SU-DHL-6 (cell line): Measurements from ENCODE around the gene SRP72.

Experiments
- H2AFZ ChIP-seq: fragments of 200-600 bp; sonication (generic); 2 replicates; pipeline ENCODE4 v1.6.1; 2014; ENCODE audit warnings: low read depth, mild to moderate bottlenecking, moderate library complexity, mixed read lengths, antibody characterized with exemption, low read length; ENCODE audit not compliant: severe bottlenecking
- H3F3A ChIP-seq: fragments of 200-600 bp; shearing (Covaris generic); 2 replicates; pipeline ENCODE4 v1.6.0; 2016; ENCODE audit warnings: antibody characterized with exemption, mild to moderate bottlenecking; ENCODE audit not compliant: insufficient read depth
- H3K27ac ChIP-seq: fragments of 200-600 bp; sonication (generic); 2 replicates; pipeline ENCODE4 v1.5.1; 2016; ENCODE audit warnings: low read depth, mild to moderate bottlenecking, low read length, moderate library complexity, mixed read lengths
- H3K27me3 ChIP-seq: fragments of 200-600 bp; sonication (generic), shearing (Covaris generic); 2 replicates; pipeline ENCODE4 v1.6.0; 2014; ENCODE audit warnings: mild to moderate bottlenecking, low read length
- H3K36me3 ChIP-seq: fragments of 200-600 bp; sonication (generic); 2 replicates; pipeline ENCODE4 v1.6.1; 2014; ENCODE audit warnings: mild to moderate bottlenecking, low read length, mixed read lengths
- H3K4me2 ChIP-seq: fragments of 300-600, 200-600 bp; shearing (Covaris generic), sonication (generic); 2 replicates; pipeline ENCODE4 v1.6.0; 2014; ENCODE audit warnings: low read length, low read depth, mild to moderate bottlenecking; ENCODE audit not compliant: poor library complexity, severe bottlenecking
- H3K4me3 ChIP-seq: fragments of 200-600 bp; sonication (generic); 2 replicates; pipeline ENCODE4 v1.5.1; 2014; ENCODE audit warnings: antibody characterized with exemption, low read length, mild to moderate bottlenecking, mixed read lengths; ENCODE audit not compliant: insufficient read depth, poor library complexity, severe bottlenecking
- H3K79me2 ChIP-seq: fragments of 200-600 bp; sonication (generic); 2 replicates; pipeline ENCODE4 v1.6.1; 2014; ENCODE audit warnings: mild to moderate bottlenecking, low read length, moderate library complexity; ENCODE audit not compliant: insufficient read depth
- H3K9ac ChIP-seq: fragments of 200-600 bp; sonication (generic); 2 replicates; pipeline ENCODE4 v1.7.0; 2014; ENCODE audit warnings: mild to moderate bottlenecking, low read length
- H3K9me2 ChIP-seq: fragments of 200-600 bp; sonication (generic); replicated peaks from 2 replicates; pipeline ENCODE4 v1.6.1; 2014; ENCODE audit warnings: low read length; ENCODE audit not compliant: insufficient read depth
- H3K9me3 ChIP-seq: fragments of 200-600 bp; sonication (generic); 2 replicates; pipeline ENCODE4 v1.6.1; 2014; ENCODE audit warnings: low read length, mixed read lengths; ENCODE audit not compliant: insufficient read depth
- H4K20me1 ChIP-seq: fragments of 200-600 bp; sonication (generic); 2 replicates; pipeline ENCODE4 v1.6.1; 2014; ENCODE audit warnings: low read depth, mild to moderate bottlenecking, antibody characterized with exemption, low read length, moderate library complexity, mixed read lengths
- EZH2phosphoT487 ChIP-seq: fragments of 200-600 bp; sonication (generic), shearing (Covaris generic); conservative IDR thresholded peaks from 2 replicates; pipeline ENCODE4 v1.6.1; 2018; ENCODE audit warnings: mild to moderate bottlenecking, antibody characterized with exemption, low read length, moderate library complexity, mixed read lengths
- TF ChIP-seq, protein P1 (sequence below): fragments of 200-600 bp; sonication (generic); IDR thresholded peaks from one replicate; pipeline ENCODE4 v1.5.1; 2017; ENCODE audit warnings: antibody characterized with exemption, mild to moderate bottlenecking, low read length, moderate library complexity; ENCODE audit not compliant: insufficient read depth, poor library complexity, severe bottlenecking

The SRP72 gene

GRCh38 chr4:56466910-56467283 is 520 bp upstream of the SRP72 start:
- peaks cover 4% of the 10 kb centered on the region; the same call in 1 of the 2 replicates for H3K36me3 ChIP-seq
- H3K9me3 ChIP-seq: no peaks in the 10 kb centered on the region
- H3K27me3 ChIP-seq: no peaks in the 10 kb centered on the region
- H3K9me2 ChIP-seq: no peaks in the 10 kb centered on the region
- H3K4me3 ChIP-seq: peak overlapping the region; percentile 90
- H4K20me1 ChIP-seq: no peaks in the 10 kb centered on the region; the same call in 1 of the 2 replicates
- H3F3A ChIP-seq: peaks cover 20% of the 10 kb centered on the region
- peaks cover 41% of the 10 kb centered on the region for H3K79me2 ChIP-seq
- H2AFZ ChIP-seq: peak overlapping the region; percentile 88
- TF ChIP-seq, protein P1, sequence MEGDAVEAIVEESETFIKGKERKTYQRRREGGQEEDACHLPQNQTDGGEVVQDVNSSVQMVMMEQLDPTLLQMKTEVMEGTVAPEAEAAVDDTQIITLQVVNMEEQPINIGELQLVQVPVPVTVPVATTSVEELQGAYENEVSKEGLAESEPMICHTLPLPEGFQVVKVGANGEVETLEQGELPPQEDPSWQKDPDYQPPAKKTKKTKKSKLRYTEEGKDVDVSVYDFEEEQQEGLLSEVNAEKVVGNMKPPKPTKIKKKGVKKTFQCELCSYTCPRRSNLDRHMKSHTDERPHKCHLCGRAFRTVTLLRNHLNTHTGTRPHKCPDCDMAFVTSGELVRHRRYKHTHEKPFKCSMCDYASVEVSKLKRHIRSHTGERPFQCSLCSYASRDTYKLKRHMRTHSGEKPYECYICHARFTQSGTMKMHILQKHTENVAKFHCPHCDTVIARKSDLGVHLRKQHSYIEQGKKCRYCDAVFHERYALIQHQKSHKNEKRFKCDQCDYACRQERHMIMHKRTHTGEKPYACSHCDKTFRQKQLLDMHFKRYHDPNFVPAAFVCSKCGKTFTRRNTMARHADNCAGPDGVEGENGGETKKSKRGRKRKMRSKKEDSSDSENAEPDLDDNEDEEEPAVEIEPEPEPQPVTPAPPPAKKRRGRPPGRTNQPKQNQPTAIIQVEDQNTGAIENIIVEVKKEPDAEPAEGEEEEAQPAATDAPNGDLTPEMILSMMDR: no peak
- TF ChIP-seq EZH2phosphoT487: no peak
- peak overlapping the region; percentile 92 for H3K4me2 ChIP-seq
- peak overlapping the region; percentile 64 for H3K27ac ChIP-seq
- H3K9ac ChIP-seq: peak overlapping the region; percentile 74

- peaks cover 41% of the 10 kb centered on the region for H3K79me2 ChIP-seq
- peak overlapping the region; percentile 64 for H3K27ac ChIP-seq
- peak overlapping the region; percentile 92 for H3K4me2 ChIP-seq
- H3F3A ChIP-seq: peaks cover 20% of the 10 kb centered on the region
- H3K4me3 ChIP-seq: peak overlapping the region; percentile 90
- peak overlapping the region; percentile 88 for H2AFZ ChIP-seq
- H3K9me3 ChIP-seq: no peaks in the 10 kb centered on the region
- no peaks in the 10 kb centered on the region; the same call in 1 of the 2 replicates for H4K20me1 ChIP-seq
- no peaks in the 10 kb centered on the region for H3K9me2 ChIP-seq
- peaks cover 9% of the 10 kb centered on the region; the same call in 1 of the 2 replicates for H3K36me3 ChIP-seq
- H3K9ac ChIP-seq: peak overlapping the region; percentile 74
- no peaks in the 10 kb centered on the region for H3K27me3 ChIP-seq
- TF ChIP-seq, protein P1: no peak
- no peak for TF ChIP-seq EZH2phosphoT487
Measured at GRCh38 chr4:56468097-56468422, 643 bp downstream of the SRP72 start.

DNA sequence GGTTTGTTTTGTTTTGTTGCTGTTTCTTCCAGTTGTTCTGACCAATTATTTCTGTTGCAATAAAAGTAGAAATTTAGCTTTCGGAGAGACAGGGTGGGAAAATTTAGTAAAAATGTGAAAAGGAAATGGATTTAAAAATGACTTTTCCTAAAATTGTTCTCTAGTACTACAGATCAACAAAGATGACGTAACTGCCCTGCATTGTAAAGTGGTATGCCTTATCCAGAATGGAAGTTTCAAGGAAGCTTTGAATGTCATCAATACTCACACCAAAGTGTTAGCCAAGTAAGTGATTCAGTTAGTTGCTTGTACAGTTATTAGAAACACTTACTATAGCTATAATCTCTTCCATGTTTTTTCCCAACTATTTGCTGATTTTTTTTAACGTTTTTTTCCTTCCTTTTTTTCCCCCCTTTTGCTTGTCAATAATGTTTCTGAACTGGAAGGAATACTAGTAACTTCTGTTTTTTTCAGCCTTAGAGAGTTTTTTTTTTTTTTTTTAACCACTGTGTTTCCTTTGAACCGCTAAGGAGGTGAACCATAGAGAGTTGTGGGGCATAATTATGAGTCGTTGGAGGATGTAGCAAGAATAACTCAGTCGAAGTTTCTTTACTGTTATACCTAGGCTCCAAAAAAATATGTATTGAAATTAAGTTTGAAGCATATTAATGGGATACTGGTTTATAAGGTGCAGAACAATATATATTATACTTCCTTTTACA is 2.2 kb downstream of the SRP72 start:
- H3F3A ChIP-seq: peaks cover 8% of the 10 kb centered on the region; the same call in 1 of the 2 replicates
- peak overlapping the region; percentile 90 for H3K4me3 ChIP-seq
- H3K9me3 ChIP-seq: no peaks in the 10 kb centered on the region
- no peak overlapping the region for H3K9ac ChIP-seq
- no peaks in the 10 kb centered on the region for H3K9me2 ChIP-seq
- peaks cover 9% of the 10 kb centered on the region; the same call in 1 of the 2 replicates for H3K36me3 ChIP-seq
- TF ChIP-seq, protein P1: no peak
- no peak for TF ChIP-seq EZH2phosphoT487
- H3K27ac ChIP-seq: no peak overlapping the region
- no peak overlapping the region for H2AFZ ChIP-seq
- peaks cover 41% of the 10 kb centered on the region for H3K79me2 ChIP-seq
- no peaks in the 10 kb centered on the region; the same call in 1 of the 2 replicates for H4K20me1 ChIP-seq
- no peaks in the 10 kb centered on the region for H3K27me3 ChIP-seq
- peak overlapping the region; percentile 92 for H3K4me2 ChIP-seq
